DND-41 (cell line): ENCODE results near the gene ZNF3.

ENCODE experiments used
- EZH2 ChIP-seq: IDR thresholded peaks from 3 replicates; pipeline ENCODE4 v1.6.1; 2012; ENCODE audit warnings: borderline replicate concordance, low read depth, mild to moderate bottlenecking, moderate library complexity, low read length, inconsistent platforms; ENCODE audit not compliant: severe bottlenecking
- TF ChIP-seq, protein P1 (sequence below): IDR thresholded peaks from 2 replicates; pipeline ENCODE4 v1.5.1; 2012; ENCODE audit warnings: borderline replicate concordance, low read length, moderate library complexity, mild to moderate bottlenecking; ENCODE audit not compliant: poor library complexity, severe bottlenecking; ENCODE audit errors: extremely low read depth

- TF ChIP-seq, protein P1, sequence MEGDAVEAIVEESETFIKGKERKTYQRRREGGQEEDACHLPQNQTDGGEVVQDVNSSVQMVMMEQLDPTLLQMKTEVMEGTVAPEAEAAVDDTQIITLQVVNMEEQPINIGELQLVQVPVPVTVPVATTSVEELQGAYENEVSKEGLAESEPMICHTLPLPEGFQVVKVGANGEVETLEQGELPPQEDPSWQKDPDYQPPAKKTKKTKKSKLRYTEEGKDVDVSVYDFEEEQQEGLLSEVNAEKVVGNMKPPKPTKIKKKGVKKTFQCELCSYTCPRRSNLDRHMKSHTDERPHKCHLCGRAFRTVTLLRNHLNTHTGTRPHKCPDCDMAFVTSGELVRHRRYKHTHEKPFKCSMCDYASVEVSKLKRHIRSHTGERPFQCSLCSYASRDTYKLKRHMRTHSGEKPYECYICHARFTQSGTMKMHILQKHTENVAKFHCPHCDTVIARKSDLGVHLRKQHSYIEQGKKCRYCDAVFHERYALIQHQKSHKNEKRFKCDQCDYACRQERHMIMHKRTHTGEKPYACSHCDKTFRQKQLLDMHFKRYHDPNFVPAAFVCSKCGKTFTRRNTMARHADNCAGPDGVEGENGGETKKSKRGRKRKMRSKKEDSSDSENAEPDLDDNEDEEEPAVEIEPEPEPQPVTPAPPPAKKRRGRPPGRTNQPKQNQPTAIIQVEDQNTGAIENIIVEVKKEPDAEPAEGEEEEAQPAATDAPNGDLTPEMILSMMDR = no peak
- no peak for TF ChIP-seq EZH2
Measured at GRCh38 chr7:100035876-100036275, 45.6 kb downstream of the ZNF3 start.
